Endometrium (tissue), 2 donors: ENCODE results near the gene THOC7.

ENCODE experiments used
- FAIRE-seq: peaks from 2 replicates; lab custom pipeline; 2012; peaks lifted over from hg19 to GRCh38; lab: Jason Lieb, UNC
- donor health status: control.
- donor health status: control.

The THOC7 gene

GRCh38 chr3:63842127-63842526, 21.5 kb downstream of the THOC7 start:
- FAIRE-seq, result no peak

- FAIRE-seq, result no peak
These were observed 21.9 kb downstream of the THOC7 start for GRCh38 chr3:63841704-63842103.

DNA sequence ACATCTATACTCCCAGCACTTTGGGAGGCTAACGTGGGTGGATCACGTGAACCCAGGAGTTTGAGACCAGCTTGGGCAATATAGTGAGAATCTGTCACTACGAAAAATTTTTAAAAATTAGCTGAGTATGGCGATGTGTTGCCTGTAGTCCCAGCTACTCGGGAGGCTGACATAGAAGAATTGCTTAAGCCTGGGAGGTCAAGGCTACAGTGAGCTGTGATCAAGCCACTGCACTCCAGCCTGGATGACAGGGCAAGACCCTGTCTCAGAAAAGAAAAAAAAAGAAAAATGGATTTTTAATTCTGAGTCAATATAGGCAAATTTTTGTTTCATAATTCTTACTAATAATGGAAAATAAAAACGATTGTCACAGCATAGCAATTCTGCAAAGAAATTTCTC, 31.2 kb downstream of the THOC7 start:
- FAIRE-seq, result no peak

- FAIRE-seq, result no peak
These were observed 33.1 kb downstream of the THOC7 start for GRCh38 chr3:63830526-63830925.

GRCh38 chr3:63824309-63824708, 39.3 kb downstream of the THOC7 start:
- FAIRE-seq, result no peak

- FAIRE-seq, result no peak
These were observed 44.5 kb downstream of the THOC7 start, which contains the start of gene C3orf49 for GRCh38 chr3:63819151-63819398. C3orf49 (plus strand) TSS chr3:63819299; CDS start chr3:63819472, 173 bp downstream.

DNA sequence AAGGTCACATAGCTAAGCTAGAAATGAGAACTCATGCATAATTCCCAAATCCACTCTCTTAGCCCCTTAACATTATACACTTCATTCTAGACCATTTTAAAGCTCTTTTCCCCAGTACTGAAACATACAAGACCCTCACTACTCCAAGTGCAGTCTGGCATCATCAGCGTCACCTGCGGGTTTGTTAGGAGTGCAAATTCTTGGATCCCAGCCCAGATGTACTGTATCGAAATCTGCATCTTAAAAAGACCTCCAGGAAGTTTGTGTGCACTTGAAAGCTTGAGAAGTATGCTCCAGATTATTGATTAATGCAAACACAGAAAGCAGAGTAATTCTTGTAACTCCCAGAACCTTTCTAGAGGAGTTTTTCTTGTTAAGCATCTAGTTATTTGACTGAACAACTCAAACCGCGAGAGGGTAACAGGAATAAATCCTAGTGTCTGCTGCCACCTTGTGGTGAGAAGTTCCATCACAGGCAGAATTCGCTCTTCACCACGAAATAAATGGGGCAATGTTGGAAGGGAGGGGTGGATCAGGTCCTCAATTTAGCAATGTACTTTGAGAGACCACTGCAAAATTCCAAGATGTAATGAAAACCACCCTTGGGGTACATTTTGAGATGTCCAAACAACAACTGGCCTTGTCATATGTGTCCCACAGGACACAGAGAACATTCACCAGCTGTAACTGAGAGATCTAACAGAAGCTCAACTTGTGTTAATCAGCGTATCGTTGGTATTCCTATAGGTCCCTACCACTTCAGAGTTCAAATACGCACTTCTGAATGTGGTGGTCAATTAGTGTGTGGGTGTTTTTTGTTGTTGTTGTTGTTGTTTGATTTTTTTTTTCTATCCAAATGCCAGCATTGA, 45.1 kb downstream of the THOC7 start:
- peak; percentile 87 for FAIRE-seq

- no peak for FAIRE-seq
These were observed 46.4 kb downstream of the THOC7 start for GRCh38 chr3:63817225-63817624.

GRCh38 chr3:63814237-63814636, 49.4 kb downstream of the THOC7 start:
- FAIRE-seq, result no peak

DNA sequence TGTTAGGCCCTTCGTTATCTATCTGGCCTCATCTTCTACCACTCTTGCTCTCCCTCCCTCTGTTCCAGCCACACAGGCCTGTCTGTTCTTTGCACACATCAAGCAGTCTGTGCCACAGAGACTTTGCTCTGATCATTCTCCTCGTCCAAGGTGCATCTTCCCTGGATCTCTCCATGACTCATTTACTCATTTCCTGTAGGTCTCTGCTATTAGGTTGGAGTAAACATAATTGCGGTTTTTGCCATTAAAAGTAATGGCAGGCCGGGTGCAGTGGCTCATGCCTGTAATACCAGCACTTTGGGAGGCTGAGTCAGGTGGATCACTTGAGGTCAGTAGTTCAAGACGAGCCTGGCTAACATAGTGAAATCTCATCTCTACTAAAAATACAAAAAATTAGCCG, 54.0 kb downstream of the THOC7 start:
- no peak for FAIRE-seq

DNA sequence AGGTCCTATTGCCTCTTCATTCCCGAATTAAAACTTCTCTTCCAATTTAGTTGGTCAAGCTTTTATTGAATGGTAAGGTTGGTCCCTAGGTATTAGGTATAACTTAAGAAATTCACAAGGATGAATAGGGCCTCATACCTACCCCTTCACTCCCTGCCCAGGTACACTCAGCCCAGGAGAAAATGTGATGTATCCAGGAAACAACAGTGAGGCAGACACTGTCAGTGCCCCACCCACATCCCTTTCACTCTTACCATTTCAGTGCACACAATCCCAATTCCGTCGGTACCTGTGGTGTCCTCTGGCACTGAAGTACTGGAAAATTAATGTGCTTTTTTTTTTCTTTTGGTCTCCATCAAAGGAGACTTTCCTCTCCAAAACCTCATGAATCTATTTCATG, 55.0 kb downstream of the THOC7 start:
- no peak for FAIRE-seq

GRCh38 chr3:63807961-63808565, 55.5 kb downstream of the THOC7 start:
- FAIRE-seq, result no peak

GRCh38 chr3:63803911-63804310, 59.7 kb downstream of the THOC7 start:
- no peak for FAIRE-seq

DNA sequence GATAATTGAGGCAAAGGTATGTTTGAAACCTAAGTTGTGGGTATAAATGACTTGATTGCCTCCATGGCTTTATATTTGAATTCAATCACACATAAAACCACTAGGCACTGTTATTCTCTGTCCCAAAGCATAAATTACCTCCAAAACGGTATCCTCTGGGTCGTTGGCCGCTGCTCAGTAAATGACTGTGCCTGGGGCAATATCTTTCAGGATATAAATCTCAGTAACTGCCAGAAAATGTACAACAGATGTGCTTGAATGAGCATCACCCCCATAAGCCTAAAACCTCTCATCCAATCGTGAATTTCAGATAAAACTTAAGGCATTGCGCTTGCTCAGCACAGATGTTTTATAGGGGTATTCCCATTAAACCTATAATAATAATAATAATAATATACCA, 63.5 kb downstream of the THOC7 start:
- no peak for FAIRE-seq

DNA sequence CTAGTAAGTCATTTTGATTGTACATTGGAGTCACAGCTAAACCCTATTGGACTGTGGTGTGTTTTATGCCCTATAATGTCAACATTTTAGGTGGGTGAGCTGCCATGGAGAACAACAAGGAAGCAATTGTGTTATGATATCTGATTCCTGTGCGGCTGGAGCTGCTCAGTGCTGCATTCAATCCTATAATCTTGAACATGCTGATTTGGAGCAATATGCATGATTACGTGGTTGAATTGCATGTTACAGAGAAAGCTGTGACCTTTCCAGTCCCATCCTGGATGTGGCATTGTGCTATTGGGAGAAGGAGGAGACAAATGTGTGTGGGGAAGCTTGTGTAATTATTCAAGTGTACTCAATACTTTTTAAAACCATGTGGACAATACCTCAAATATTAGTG, 64.7 kb downstream of the THOC7 start:
- FAIRE-seq, result no peak

- no peak for FAIRE-seq
These were observed 65.1 kb downstream of the THOC7 start for GRCh38 chr3:63798544-63798943.

- FAIRE-seq, result no peak
These were observed 68.2 kb downstream of the THOC7 start for GRCh38 chr3:63795438-63795837.

- peak; percentile 51 for FAIRE-seq
These were observed 71.6 kb downstream of the THOC7 start for GRCh38 chr3:63791974-63792373.
